Ramos (cell line): ENCODE data around the gene ZC3H4.

Experiments
- in situ Hi-C: fragments of 300-500 bp; cut with MboI; formaldehyde crosslinking; loops from one replicate; pipeline ENCODE4 v1.14.3; 2022; ENCODE audit warnings: low sequenced_read_pairs; ENCODE audit not compliant: unreplicated experiment

Gene ZC3H4

DNA sequence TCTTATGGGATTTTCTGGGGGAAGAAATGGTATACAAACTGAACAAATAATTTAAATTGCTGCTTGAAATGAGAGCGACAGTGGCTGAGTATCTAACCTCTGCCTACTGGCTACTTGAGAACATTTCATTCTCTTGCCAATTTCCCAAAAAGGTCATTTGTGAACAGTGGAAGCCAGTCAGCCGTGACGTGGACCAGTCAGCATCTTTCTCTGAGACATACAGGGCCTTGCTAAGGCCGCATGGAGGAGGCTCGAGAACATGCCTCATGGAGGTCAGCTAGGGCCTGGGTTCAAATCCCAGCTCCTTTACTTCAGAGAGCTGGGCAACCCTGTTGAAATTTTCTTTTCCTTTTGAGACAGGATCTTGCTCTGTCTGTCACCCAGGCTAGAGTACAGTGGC lies 20.3 kb downstream of the ZC3H4 start:
- in situ Hi-C loops: no loop called here

GRCh38 chr19:47089767-47090350 lies 23.7 kb downstream of the ZC3H4 start:
- in situ Hi-C loops: no loop called here

DNA sequence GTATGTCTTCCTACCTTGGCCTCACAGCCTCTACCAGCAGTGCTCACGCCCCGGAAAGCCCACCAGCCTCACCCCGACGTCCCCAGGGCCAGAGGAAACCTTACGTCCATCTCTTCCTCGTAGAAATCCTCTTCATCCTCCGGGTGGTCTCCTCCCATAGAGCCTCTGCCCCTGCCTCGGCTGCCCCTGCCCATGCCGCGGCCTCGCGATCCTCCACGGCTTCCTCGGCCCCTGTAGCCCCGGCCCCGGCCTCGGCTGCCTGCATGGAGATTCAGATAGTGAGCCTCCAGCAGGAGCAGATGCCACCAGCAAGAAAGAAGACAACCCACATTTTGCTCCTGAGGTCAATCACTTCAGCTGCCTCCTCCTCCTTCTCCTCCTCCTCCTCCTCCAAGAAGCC lies 27.3 kb downstream of the ZC3H4 start:
- in situ Hi-C loops: no loop called here

DNA sequence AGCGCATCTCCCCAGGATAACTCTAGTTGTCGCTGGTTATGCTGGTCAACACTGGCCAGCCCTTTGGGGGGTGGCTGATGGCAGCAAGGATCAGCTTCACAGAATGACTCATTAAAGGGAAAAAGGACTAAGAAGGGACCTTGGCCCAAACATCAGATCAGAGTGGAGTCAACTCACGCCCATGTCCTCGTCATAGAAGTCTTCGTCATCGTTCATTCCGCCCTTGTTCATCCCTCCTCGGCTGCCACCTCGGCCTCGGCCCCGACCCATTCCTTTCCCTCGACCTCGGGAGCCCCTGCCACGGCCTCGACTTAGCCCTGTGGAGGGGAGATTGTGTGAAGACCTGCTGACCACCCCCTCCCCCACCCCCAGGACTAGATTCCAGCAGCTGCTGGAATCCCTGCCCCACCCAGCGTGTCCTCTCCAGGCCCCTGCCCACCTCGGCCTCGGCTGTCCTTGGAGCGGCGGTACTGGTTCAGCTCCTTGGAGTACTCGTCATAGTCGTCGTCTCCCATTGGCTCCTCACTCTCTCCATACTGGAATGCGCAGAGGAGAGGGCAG lies 28.6 kb downstream of the ZC3H4 start:
- in situ Hi-C loops: no loop called here

DNA sequence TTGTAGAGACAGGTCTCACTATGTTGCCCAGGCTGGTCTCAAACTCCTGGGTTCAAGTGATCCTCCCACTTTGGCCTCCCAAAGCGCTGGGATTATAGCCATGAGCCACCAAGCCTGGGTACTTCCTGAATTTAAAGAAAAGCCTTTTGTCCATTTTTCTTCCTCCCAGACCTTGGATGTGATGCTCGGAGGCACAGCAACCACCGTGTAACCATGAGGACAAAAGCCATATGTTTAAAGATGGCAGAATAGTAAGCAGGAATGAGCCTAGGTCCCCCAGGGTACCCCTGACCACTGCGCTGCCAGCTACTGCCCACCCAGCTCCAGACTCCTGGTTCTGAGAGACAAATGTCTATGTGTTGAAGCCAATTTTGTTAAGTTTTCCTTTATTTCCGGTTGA lies 31.1 kb downstream of the ZC3H4 start:
- in situ Hi-C loops: no loop called here

DNA sequence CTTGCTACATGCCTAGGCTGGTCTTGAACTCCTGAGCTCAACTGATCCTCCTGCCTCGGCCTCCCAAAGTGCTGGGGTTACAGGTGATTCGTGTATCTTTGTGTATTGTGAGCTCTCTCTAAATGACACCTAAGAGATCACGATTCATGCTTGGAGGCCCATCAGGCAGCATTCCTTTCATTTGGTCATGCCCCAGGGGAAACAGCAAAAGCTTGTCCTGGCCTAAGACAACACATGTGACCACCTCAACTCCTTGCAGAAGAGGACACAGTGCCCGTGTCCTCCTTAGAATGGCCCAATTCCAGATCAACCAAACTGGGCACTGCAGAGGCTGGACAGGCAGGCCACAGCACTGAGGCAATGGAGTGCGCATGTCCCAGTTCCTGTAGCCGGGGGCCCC lies 32.5 kb downstream of the ZC3H4 start:
- in situ Hi-C loops: no loop called here

- in situ Hi-C loops: loop anchor here (5.0 kb wide), 1 partner anchor 49 kb away; no protein-coding TSS in a partner anchor
These were observed 35.2 kb downstream of the ZC3H4 start for GRCh38 chr19:47078351-47078750.

DNA sequence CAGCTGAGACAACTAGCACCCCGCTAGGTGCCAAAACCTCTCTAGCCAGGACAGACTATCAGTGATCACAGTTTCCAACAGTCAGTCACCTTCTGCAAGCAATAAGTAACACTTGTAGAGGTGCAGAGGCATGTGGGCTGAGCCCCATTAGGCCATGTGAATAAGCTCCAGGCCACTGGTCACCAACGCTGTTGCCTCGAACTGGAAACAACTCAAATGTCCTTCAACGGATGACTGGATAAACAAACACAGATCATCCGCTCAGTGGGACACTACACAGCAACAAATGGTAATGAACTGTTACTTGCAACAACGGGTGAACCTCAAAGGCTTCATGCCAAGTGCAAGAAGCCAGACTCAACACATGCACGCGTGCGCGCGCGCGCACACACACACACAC lies 37.6 kb downstream of the ZC3H4 start:
- in situ Hi-C loops: loop anchor here (5.0 kb wide), 1 partner anchor 51 kb away; no protein-coding TSS in a partner anchor

DNA sequence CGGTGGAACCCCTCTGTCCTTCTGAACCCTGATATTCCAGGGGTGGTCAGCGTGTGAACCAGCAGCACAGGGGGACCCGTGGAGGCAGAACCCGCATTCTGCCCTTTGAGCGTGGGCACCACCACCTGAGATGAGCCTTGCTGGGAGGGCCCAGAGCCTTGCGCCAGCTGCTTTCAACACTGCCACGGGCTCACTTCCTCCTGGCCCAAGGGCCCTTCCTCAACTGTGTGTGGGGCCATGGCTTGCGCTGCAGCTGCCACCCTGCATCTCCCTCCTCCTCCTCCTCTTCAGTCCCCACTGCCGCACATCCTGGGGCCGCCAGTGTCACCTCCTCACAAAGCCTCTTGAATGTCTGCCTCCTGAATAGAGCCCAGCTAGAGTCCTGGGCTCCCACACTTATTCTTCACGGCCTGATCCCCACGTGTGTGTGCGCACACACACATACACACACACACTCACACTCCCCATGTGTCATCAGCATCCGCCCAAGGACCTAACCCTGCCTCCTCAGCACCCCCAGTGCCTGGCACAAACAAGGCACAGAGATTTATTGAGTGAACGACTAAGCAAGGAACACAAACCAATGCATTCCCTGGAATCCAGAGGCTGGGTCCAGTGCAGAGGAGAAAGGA lies 38.3 kb downstream of the ZC3H4 start:
- in situ Hi-C loops: loop anchor here (5.0 kb wide), 1 partner anchor 52 kb away; no protein-coding TSS in a partner anchor

- in situ Hi-C loops: loop anchor here (5.0 kb wide), 1 partner anchor 53 kb away; no protein-coding TSS in a partner anchor
These were observed 39.0 kb downstream of the ZC3H4 start for GRCh38 chr19:47074621-47075020.

DNA sequence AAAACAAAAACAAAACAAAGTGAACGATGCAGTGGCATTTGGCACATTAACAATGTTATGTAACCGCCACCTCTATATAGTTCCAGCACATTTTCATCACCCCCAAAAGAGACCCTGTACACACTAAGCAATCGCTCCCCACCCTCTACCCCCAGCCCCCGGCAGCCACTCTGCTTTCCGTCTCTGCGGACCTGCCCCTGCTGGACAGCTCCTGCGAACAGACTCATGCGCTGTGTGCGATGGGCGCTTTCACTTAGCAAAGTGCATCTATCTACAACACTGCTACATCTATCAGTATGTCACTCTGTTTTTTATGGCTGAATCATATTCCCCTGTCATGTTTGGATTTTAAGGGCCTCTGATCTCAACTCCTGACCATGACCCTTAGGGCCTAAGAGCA lies 40.0 kb downstream of the ZC3H4 start:
- in situ Hi-C loops: no loop called here

DNA sequence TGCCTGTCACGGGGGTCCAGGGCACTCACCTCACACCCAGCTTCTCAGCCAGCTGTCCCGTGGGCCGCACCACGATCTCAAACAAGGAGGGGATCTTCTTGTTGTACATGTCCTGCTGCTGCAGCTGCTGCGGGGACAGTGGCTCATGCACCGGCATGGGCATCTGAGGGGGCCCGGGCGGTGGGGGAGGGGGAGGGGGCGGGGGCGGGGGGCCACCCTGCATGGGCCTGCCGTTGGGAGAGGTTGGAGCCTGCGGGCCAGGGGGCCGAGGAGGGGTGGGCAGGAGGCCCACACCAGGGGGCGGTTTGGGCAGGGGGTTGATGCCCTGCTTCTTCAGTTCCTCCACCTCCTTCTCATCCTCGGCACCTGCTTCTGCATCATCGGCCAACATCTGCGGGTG lies 41.3 kb downstream of the ZC3H4 start:
- in situ Hi-C loops: no loop called here

GRCh38 chr19:47071731-47072130 lies 41.8 kb downstream of the ZC3H4 start:
- in situ Hi-C loops: no loop called here

- in situ Hi-C loops: no loop called here
These were observed 42.8 kb downstream of the ZC3H4 start for GRCh38 chr19:47070756-47071155.

- in situ Hi-C loops: no loop called here
These were observed 43.8 kb downstream of the ZC3H4 start for GRCh38 chr19:47069795-47070194.

DNA sequence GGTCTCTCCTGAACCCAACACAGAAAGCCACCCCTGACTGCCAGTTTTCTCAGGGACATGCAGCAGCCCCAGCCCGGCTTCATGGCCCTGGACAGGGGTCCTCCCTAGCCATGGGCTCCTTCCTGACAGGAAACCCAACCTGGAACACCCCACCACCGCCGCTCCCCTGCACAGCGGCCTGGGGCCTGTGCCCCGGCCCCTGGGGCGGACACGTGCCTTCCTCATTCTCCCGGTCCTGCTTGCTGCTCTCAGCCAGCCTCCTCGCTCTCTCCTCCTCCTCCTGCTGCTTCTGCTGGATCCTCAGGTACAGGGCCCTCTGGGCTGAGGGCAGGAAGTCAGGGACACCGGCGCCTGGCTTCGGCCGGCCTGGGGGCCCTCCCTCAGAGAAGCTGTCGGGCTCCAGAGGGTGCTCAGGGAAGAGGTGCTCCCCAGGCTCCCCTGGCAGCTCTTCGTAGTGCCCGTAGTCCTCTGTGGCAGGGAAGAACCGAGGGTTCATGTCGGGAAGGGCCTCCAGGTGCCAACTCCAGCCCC lies 44.6 kb downstream of the ZC3H4 start:
- in situ Hi-C loops: no loop called here

DNA sequence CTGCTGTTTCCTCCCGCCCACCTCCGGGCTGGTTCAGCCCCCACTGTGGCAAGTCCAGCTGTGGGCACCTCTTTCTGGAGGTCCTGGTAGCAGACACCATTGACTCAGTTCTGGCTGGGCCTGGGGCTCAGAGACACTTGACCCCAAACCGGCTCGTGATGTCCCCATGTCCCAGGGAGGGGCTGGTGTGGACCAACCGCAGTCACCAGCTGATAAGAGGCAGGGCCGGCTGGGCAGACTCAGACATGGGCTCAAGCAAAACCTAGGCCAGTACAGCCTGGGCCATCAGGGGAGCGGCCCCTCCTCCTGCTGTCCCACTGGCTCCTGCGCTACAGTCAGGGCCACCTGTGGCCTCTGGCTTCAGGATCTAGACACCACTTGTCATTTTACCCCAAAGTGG lies 45.3 kb downstream of the ZC3H4 start:
- in situ Hi-C loops: no loop called here

DNA sequence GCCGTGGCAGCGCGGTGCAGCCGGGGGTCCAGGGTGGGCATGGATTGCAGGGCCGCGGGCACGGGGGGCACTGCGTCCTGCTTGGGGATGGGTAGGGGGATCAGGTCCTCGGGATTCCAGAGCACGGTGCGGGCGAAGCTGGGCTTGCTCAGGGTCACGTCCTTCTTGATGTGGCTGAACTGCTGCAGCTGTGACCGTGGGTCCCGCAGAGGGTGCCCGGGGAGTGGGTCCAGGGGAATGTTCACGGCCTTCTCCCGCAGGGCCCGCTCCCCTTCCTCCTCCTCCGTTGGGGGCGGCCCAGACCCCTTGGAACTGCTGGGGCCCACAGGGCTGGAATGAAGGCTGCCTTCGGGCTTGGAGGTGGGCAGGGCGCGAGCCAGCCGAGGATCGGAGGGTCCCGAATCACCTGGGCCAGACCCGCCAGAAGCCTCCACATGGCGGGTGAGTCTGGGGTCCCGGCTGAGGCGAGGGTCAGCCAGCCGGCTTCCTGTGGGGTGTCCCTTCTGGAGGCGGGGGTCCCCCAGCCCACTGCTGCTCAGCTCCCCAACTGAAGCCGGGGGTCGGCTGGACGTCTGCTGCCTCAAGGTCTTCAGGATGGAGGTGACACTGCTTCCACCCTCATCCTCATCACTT lies 46.2 kb downstream of the ZC3H4 start:
- in situ Hi-C loops: no loop called here

DNA sequence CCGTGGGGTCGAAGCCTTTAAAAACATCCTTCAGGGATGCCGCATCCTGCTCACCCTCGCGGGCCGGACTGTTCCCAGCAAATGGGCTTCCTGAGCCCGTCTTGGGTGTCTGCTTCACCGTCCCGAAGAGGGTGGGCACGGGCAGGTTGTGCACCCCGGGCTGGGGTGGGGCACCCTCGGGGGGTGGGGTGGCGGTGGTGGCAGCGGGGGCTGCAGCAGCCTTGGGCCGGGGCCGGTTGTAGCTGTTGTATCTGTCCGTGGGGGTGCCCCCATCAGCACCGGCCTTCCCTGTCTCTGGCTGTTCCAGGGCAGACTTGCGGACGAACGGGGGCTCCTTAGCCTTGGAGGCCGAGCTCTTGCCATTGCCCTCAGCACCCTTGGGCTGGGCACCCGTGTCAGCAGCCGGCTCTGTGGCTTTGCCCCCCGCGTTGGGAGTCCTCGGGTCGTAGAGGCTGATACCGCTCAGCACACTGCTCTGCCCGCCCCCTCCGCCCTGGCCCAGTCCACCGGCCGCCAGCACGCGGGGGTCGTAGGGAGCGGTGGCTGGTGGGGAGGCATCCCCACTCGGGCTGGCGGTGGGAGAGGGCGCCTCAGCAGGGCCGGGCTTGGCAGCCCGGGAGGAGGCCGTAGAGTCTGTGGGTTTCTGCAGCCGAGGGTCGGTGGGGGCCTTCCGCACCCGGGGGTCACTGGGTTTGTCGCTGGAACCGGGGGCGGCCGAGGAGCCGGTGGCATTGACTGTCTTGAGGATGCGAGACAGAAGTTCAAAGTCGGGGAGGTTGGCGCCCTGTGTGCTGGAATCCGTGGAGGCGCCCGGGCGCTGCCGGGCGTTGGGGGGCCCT lies 47.0 kb downstream of the ZC3H4 start:
- in situ Hi-C loops: no loop called here

DNA sequence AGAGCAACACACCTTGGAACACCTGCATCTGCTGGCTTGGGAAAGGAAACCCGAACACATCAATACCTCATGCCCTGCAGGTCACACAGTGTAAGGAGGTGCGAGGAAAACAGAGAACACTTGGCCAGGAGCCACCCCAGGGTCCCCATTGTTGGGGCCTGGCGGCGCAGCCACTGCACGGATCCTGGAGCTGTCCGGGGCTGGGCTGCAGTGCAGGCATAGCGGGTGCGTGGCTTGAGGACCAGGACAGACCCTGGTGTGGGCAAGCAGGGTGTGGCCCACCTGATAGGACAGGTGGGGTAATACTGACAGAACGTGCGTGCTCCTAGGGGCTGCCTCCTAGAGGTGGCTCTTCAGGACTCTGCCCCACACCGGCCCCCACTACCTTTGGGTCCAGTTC lies 48.3 kb downstream of the ZC3H4 start:
- in situ Hi-C loops: no loop called here
